ENCODE results near the gene TCEANC2. TPM values are rescaled to one million over a fixed set of nuclear protein-coding genes. Genes with fewer than 3 reads are reported as not detected.
A peak's percentile ranks its signal among the peaks of the same experiment; 100 is the strongest.

TCEANC2 gene
- total RNA-seq, 2 donors from 2014 or later, result 3.4 to 4.4 TPM

DNA sequence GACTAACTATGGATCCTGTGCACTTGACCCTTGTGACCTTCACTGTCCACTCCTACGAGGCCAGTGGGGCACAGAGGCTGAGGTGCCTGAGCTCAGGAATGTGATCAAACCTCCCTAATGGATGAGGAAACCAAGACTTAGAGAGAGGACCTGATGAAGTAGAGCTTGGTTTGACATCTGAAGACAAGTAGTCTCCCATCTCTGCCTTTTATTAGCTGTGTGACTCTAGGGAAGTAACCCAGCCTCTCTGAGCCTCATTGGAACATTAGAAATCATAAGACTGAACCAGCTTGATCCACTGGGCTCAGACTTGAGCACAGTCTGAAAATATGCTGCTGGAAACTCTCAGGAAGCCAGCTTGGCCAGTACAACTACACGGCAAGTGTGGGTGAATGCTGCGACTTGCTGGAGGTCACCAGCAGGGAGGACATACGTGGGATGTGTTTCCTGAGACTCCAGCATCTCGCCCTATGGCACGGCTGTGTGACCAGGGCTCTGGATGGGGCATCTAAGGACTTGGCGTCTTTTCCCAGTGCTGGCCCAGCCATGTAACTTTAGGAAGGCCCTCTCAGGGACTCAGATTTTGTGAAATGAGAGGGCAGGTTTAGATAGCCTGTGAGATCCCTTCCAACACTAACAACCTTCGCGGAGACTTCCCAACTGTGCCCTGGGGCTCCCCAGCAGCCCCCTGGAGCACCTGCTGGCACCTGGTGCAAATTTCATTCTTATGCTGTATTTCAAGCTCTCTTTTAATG, 88.9 kb downstream of the TCEANC2 start:
- intact Hi-C loops (cut with DNase I, micrococcal nuclease), result no loop called here
- no peak for DNase-seq
- ATAC-seq, result no peak

DNA sequence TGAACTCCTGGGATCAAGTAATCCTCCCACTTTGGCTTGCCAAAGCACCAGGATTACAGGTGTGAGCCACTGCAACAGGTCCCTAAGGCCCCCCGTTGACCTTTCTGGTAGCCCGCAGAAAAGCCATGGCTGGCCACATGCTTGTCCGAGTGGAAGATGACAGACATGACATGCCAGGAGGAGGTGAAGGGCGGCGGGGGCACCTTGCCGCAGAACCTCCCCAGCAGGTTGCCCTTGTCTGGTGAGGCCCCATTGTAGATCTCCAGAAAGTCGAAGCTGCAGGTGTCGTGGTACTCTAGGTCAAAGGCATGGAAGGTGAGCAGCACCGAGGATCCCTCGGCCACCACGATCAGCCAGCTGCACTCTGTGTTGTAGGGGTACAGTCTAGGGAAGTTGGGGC, 91.0 kb downstream of the TCEANC2 start:
- ATAC-seq (no peak), DNase-seq (no peak)
- intact Hi-C loops (cut with DNase I, micrococcal nuclease), result no loop called here

DNA sequence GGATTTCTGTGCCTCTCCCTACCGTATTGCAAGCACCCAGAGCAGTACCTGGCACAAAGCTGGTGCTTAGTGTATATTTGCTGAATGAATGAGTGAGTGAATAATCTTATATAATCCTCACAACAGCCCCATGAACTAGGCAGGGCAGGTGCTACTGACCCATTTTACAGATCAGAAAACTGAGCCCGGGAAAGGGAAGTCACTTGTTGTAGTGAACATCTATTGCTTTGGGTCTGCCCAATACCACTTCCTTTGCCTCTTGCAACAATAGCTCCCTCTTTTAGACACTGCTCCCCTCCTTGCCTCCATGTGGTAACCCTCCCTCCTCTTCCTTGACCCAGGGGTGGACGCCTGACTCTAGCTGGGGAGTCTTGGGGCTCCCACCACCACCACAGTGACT, 96.3 kb downstream of the TCEANC2 start:
- ATAC-seq (no peak), DNase-seq (no peak)
- intact Hi-C loops (cut with DNase I, micrococcal nuclease), result no loop called here

DNA sequence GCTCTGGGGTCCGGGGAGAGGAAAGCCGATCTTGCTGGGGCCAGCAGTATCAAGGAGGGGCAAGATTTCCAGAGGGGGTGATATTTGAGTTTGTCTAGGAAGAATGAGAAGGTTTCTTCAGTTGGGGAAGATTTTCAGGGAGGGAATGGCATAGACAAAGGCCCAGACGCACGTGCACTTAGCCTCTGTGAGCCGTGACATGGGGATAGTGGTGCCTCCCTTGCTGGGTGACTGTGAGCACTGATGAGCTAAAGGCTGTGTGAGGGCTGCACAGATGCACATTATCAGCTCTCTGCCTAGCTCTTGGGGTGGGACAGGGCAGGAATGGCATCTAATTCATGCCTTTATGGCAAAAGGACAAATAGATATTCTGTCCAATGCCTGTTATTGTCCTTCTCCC, 97.6 kb downstream of the TCEANC2 start:
- no peak for ATAC-seq
- no peak for DNase-seq
- intact Hi-C loops (cut with DNase I, micrococcal nuclease), result no loop called here

DNA sequence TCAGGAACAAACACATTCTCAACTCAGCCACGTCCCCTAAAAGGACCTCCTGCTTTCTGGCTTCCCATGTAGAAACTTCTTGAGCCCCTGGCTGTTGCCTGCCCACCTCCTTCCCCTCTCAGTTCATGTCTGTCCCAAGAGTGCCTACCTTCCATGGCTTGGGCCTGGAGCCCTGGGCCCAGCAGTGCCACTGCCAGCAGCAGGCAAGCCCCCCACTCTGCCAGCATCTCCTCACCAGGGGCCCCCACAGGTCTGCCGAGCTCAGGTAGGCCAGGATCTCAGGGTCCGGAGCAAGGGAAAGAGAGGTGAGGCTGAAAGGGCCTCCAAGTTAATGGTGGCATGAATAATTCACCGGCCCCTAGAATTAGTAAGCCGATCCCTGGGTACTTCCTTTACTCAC, 99.3 kb downstream of the TCEANC2 start, which contains the start of gene CDCP2:
Gene CDCP2 (minus strand): TSS at position 305 of the 400 bp plus-strand sequence. CDS start 78 bp downstream, at position 227.
- ATAC-seq (no peak), DNase-seq (no peak)
- intact Hi-C loops (cut with DNase I, micrococcal nuclease), result no loop called here

DNA sequence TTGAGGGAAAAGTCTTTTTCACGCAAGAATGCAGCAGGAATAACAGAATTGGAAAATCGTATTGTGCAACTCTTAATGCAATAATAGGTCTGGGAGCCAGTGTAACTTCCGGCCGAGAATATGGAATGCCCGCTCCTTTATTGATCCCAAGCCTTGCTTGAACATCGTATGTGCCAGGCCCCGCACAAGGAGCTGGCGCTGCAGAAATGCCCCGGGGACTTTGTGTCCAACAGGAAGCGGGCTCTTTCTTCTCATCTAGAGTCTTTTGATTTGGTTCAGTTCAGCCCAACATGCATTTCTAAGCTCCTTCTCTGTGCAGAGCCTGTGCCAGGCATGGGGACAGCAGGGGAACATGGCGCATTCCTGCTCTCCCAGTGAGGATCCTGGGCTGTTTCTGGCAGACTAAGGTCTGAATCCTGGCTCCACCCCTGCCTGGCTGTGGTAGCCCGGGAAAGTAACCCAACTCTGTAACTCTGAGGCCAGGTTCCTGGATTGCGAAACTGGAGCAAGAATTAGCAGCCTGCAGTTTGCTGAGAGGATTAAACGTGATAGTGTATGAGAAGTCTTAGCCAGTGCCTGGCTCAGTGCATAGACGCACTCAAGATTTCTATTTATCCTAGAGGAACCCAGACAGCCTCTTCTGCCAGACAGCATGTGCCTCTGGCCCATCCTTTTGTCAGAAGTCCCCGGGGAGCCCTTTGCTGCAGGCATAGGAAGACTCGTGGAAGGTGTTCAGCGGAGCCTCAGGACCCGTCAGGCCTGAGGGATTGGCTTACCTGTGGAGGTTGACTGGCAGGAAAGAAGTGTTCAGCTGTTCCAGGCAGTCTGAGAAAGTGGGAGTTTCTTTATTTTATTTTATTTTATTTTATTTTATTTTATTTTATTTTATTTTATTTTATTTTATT, 100.4 kb downstream of the TCEANC2 start:
- peak; percentile 43 to 57 for DNase-seq
- peak; percentile 86 for ATAC-seq
- intact Hi-C loops (cut with DNase I, micrococcal nuclease), result no loop called here

Small RNAs within 50 kb of the gene (microRNA-seq; reads per million reads assigned to microRNA genes)
- gene MIR4781, result 0 to 3.2 reads per million in 2 donors

Other genes with a start within 250 kb of the TCEANC2 start
- 10 to 100 TPM; 10.3 to 16.8 TPM for gene NDC1, start 215.3 kb upstream of the TCEANC2 start, total RNA-seq
- gene YIPF1, start 163.8 kb upstream of the TCEANC2 start, total RNA-seq, result 10 to 100 TPM; 28.7 to 35.2 TPM
- under 1 TPM in 1 of 2 donors, not detected in 1; 0.31 TPM for gene DIO1, start 159.4 kb upstream of the TCEANC2 start, total RNA-seq
- gene IFT25, start 107.9 kb upstream of the TCEANC2 start, total RNA-seq, result 10 to 100 TPM; 15.7 to 17.9 TPM
- 10 to 100 TPM; 19.7 to 24.0 TPM for gene LRRC42, start 107.3 kb upstream of the TCEANC2 start, total RNA-seq
- not detected for gene LDLRAD1, start 35.4 kb upstream of the TCEANC2 start, total RNA-seq
- gene TMEM59, start 404 bp upstream of the TCEANC2 start, total RNA-seq, result 1,000 to 10,000 TPM in 1 of 2 donors, 100 to 1,000 TPM in 1; 782 to 1,105 TPM
- gene CDCP2, start 99.4 kb downstream of the TCEANC2 start, total RNA-seq, result under 1 TPM; 0.12 to 0.14 TPM
- 1 to 10 TPM; 5.5 to 5.7 TPM for gene CYB5RL, start 146.4 kb downstream of the TCEANC2 start, total RNA-seq
- gene MRPL37, start 146.6 kb downstream of the TCEANC2 start, total RNA-seq, result 10 to 100 TPM; 59.6 to 78.0 TPM